Stimulated activated CD8-positive, alpha-beta memory T cell treated with anti-CD3 and anti-CD28 coated beads, Interleukin-7, amount 100 ng/mL, for 24 hours (primary cell): ENCODE data around the gene CPT1B.
"Not testable (repeated sequence)": the region's sequence is repeated elsewhere in the genome, so short reads cannot be mapped to it uniquely, and the experiment has no call there.

Source experiments
- DNase-seq: peaks from one replicate; pipeline ENCODE4 v3.0.0-alpha.2; 2020; ENCODE audit warnings: low read depth

CPT1B gene

GRCh38 chr22:50527921-50528681 is 50.1 kb downstream of the CPT1B start:
- DNase-seq, result no peak

- no peak for DNase-seq
Measured at GRCh38 chr22:50526834-50527801, 51.1 kb downstream of the CPT1B start.

GRCh38 chr22:50526108-50526833 is 52.0 kb downstream of the CPT1B start:
- DNase-seq, result peak; percentile 70

- DNase-seq, result no peak
Measured at GRCh38 chr22:50525858-50526107, 52.4 kb downstream of the CPT1B start.

GRCh38 chr22:50525104-50525857 is 52.9 kb downstream of the CPT1B start, which contains the start of gene SCO2:
SCO2 (minus strand) TSS chr22:50525598; CDS start chr22:50524411, 1,187 bp downstream.
- peak; percentile 90 for DNase-seq

GRCh38 chr22:50524676-50525103 is 53.5 kb downstream of the CPT1B start:
- DNase-seq, result no peak

GRCh38 chr22:50523806-50524675 is 54.2 kb downstream of the CPT1B start:
- DNase-seq, result no peak

- no peak for DNase-seq
Measured at GRCh38 chr22:50523458-50523805, 54.8 kb downstream of the CPT1B start.

- DNase-seq, result no peak
Measured at GRCh38 chr22:50522806-50523438, 55.3 kb downstream of the CPT1B start.

GRCh38 chr22:50522208-50522805 is 55.9 kb downstream of the CPT1B start:
- no peak for DNase-seq

- DNase-seq, result no peak
Measured at GRCh38 chr22:50521710-50522109, 56.5 kb downstream of the CPT1B start.

GRCh38 chr22:50520826-50521453 is 57.3 kb downstream of the CPT1B start:
- DNase-seq, result no peak

GRCh38 chr22:50520184-50520583 is 58.0 kb downstream of the CPT1B start:
- not testable (repeated sequence) for DNase-seq

GRCh38 chr22:50519151-50519550 is 59.1 kb downstream of the CPT1B start:
- DNase-seq, result no peak
